Embryonic facial prominence (tissue), 1 donor: ENCODE results near the gene FGD5.

ENCODE experiments used
- DNase-seq: peaks from one replicate; pipeline ENCODE4 v3.0.0-alpha.2; 2016; ENCODE audit errors: extremely low spot score

The FGD5 gene

DNA sequence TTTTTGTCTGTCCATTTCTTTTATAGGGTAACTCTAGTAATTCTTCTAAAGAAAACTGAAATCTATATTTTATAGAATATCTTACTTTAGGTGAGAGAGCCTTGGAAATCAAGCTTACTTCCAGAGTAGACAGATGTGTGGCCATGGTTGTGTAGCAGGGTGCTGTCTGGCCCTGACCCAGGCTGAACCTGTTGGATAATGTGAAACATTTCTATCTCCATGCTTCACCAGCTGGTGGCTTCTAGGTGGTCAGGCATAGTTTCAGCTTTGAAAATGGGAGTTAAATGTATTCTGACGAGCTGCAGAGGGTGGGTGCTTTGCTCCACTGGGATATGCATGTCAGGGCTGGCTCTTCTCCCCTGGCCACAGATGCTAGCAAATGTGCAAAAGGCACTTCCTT lies 107.8 kb downstream of the FGD5 start:
- no peak for DNase-seq

DNA sequence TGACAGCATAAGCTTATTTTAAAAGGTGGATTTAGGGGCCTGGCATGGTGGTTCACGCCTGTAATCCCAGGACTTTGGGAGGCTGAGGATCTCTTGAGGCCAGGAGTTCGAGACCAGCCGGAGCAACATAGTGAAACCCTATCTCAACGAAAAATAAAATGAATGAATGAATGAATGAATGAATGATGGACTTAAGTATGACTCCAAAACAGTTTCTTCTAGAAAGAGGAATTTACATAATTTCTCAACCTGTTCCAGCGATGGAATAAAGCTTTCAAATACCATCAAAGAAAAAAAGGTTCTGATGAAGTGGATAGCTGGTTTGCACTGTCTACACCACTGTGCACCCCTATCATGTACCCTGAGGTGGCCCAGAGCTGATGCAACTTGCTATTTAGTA lies 108.5 kb downstream of the FGD5 start:
- no peak for DNase-seq

DNA sequence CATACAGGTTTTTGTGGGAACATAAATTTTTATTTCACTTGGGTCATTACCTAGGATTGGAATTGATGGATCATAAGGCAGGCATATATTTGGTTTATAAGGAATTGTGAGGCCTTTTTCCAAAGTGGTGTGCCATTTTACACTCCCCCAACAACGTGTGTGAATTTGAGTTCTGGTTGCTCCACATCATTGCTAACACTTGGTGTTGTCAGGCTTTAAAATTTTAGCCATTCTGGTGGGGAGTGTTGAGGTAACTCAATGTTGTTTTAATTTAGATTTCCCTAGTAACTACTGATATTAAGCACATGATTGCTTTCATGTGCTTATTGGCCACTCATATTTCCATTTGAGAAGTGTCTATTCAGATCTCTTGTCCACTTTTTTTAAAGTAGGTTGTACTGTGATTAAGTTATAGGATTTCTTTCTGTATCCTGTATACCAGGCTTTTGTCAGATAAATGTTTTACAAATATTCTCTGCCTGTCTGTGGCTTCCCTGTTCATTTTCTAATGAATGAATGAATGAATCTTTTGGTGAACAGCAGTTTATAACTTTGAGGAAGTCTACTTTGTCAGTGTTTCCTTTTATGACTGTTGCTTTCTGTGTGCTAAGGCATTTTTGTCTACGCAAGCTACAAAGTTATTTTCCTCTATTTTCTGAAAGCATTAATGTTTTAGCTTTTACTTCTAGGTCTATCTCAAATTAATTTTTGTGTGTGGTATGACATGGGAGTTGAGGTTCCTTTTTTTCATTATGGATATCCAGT lies 110.7 kb downstream of the FGD5 start:
- DNase-seq, result no peak

DNA sequence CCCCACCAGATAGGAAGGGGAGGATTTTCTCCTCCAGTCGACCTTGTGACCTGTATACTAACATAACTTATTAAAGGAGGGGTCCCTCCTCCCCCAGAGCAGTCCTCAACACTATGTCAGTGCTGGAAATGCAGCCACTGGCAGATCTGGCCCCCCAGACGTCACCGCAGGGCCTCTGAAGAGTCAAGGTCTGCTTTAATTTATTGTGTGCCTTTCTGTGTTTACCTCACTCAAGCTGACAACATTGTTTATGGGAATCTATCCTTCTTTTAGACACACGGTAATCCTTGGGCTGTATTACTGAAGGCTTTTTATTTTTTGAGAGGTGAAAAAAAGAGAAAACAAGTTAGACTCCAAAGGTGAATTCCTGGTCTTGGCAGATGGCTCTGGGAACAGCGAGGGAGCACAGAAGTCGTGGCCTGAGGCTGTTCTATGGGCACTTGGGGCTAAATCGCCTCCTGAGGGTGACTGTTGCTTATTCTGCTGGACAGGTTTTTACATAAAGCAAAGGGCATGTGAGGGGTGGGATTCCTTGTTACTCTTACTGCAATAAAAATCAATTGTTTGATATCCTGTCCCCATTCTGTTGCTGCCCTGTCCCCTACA lies 115.2 kb downstream of the FGD5 start:
- DNase-seq, result no peak

DNA sequence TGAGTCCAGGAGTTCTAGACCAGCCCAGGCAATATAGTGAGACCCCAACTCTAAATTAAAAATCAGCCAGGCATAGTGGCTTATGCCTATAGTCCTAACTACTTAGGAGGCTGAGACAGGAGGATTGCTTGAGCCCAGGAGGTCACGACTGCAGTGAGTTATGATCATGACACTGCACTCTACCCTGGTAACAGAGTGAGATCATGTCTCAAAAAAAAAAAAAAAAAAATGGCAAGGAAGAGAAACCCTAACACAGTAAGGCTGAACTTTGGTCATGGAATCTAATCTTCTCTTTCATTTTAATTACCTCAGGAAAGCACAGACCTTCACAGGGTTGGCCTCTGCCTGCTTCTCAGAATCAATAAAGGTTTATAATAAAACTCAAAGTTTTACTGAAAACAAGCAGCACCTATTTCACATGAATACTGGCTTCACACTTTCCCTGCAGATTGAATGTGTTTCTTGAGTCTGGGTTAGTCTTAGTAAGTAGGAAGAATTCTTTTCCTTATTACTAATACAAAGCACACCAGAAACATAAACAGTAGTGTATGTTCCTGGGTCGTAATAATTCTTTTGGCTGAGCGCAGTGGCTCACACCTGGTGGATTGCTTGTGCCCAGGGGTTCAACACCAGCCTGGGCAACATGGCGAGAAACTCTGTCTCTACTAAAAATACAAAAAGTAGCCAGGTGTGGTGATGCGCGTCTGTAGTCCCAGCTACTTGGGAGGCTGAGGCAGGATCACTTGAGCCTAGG lies 117.0 kb downstream of the FGD5 start:
- no peak for DNase-seq

DNA sequence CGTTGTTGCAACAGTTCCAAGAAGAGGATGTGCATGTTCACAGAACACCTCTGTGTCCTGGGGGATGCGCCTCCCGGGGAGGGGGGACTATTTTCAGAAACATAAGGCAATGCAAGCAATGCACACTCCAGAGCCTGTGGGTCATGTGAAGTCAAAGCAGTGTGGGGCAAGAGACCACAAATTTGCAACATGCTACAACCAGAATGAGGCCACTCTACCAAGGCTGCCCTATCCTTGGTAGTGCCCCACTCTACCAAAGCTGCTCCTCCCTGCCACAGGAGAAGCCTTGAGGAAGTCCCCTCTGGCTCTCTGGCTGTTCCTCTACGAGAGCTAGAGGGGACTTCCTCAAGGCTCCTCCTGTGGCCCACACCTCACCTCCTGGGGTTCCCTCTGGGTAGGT lies 120.2 kb downstream of the FGD5 start:
- DNase-seq, result no peak

DNA sequence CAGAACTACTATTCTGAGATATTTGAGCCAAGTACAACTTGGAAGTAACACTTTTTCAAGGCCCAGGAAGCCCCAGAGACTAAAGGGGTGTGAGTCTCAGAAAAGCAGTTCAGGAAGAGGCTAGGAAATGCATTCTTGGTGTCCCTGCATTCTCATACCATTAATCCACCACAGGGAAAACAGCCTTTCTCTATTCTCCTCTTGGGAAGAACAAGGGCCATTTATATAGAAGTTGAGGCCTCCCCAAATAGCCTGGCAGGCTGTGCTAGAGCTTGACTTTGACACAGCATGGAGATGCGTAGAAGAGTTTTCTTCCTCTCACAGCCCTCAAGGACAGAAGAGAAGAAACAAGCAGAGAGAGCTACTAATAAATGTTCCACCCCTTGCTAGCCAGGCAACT lies 123.1 kb downstream of the FGD5 start:
- no peak for DNase-seq

DNA sequence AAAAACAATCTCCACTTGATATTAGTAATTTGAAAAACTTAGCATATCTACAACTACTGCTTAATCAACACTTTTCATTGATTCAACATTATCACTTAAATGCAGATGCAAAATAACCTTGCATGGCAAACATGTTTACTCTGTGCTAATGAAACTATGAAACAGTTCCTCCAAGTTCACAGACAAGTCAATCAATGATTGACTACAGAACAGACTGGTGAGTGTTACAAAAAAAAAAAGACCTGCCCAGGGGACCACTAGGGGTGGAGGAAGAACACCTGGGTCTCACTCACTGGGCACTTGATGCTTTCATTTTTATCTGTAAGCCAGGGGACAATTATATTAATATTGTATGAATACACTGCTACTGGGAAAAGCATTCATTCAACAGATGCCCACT lies 124.3 kb downstream of the FGD5 start:
- no peak for DNase-seq

DNA sequence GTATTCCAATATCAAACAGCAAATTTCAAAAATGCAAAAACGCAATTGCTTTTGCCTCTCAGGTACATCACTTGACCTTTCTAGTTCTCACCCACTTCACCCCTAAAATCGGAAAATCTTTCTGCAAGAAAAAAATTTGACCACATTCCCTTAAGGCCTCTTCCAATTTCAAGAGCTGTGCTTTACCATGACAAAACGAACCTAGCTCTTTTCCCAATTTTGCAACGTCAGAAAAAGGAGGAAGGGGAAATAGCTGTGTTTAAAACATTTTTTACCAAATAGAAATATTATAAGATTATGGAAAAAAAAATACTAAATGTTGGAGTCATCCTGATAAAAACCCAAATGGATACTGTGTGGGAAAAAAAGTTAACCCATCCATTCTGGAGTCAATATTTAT lies 127.5 kb downstream of the FGD5 start:
- no peak for DNase-seq

DNA sequence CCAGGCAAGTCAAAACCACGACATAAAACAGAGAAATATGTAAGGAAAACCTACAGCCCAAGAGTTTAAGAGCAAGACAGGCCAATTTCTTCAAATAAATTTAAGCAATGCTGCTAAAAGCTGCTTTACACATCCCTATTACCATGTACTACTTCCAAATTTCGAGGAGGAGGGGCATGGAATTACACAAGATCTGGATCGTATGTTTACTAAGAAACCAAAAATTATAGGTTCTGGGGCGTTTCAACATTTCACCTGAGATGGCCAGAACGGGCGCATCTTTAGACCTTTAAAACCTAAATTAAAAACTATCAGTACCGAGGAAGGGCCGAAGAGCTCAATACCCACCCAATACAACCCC lies 128.0 kb downstream of the FGD5 start:
- DNase-seq, result no peak

DNA sequence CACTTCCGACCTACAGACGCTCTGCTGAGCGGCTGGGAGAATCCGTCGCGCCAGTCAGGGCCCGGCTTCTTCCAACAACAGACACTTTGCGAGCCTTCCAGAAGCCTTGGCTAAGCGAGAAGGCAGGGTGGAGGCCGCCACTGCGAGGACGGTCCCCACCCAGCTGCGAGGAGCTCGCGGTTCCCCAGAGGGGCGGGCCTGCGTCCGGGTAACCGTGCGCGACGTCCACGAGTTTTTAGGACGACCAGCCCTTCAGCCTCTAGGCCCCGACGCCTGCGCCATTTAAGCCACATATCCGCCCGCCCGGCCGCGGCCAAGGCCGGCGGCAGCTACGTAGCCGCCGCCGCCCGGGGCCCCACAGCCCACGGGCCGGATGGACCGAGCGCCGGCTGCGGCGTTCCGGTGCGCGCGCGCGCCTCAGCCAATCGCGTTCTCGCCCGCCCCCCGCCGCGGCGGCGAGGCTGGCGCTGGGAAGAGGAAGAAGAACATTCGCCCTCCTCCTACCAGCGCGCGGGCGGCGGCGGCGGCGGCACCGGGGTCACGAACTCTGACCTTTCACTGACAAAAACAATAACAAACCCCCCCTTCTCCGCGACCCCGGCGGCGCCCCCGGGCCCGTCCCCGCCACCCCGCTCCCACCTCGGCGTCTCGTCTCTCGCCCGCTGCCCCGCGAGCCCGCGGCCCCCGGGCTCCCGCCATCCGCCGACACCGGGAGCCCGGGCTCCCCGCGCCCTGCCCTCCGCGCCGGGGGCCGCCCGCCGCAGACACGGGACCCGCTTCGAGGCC lies 128.5 kb downstream of the FGD5 start, which contains the start of gene NR2C2:
Gene NR2C2, plus strand, starts transcription at position 484 of the 786 bp plus-strand sequence. CDS start 56,332 bp downstream, outside the sequence.
- DNase-seq, result peak; percentile 68

DNA sequence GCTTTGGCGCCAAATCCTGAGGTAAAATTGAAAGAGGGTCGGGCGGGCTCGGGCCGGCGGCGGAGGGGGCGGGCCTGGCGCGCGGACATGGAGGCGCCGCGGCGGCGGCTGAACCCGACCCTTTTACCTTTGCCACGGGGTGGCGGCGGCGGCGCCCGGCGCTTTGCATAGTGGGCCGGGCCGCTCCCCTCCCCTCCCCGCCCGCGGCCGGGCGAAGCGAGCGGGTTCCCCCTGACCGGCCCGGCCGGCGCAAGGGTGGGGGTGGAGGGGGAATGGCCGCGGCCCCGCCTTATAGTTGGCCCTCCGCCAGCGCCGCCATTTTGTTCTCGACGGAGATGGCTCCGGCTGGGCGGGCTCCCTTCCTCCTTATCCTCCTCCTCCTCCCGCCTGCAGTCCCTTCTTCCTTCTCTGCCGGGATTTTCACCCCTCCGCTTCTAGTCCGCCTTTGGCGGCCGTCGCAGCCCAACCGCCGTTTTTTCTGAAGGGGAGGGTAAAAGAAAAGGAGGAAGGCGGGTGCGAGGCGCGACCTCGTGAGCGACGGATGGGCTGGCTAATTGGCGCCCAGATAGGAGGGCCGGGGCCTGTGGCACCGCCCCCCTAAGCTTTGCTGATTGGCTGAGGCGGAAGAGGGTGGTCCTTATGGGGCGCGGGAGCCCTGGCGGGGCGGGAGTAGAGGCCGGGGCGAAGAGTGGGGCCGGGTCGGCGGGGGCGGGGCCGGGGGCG lies 129.3 kb downstream of the FGD5 start:
- peak; percentile 97 for DNase-seq

DNA sequence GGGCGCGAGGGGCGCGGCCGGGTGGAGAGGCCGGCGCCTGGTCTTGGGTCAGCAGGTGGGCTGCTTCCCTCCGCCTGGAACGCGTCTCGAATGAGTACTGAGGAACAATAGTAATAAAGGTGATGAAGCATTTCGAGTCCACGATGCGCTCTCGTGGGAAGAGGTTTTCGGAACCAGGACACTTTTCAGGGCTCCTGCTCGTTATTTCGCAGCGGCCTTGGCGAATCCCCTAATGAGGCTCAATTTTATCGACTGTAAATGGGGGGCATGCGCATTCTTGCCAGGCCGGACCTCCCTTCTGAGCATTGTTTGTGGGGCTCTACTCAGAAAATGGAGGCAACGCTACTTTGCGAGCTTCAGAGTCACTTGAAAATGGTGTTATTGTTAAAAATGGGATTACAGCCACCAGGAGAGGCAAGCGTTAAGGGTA lies 129.9 kb downstream of the FGD5 start:
- no peak for DNase-seq

DNA sequence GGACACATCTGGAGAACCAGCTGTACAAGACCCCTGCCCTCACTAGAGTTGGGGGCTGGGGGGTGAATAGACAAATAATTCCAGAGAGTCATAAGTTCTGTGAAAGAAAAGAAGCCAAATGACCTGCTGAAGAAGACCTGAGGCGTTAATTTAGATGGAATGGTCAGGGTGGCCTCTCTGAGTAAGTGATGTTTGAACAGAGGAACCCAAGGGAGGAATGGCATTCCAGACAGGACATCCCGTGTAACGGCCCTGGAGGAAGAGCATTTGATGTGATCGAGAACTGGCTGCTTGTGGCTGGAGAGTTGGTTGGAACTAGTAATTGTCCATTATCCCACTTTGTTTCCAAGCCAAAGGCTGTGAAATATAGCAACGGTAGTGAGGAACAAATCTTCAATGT lies 130.4 kb downstream of the FGD5 start:
- DNase-seq, result no peak

DNA sequence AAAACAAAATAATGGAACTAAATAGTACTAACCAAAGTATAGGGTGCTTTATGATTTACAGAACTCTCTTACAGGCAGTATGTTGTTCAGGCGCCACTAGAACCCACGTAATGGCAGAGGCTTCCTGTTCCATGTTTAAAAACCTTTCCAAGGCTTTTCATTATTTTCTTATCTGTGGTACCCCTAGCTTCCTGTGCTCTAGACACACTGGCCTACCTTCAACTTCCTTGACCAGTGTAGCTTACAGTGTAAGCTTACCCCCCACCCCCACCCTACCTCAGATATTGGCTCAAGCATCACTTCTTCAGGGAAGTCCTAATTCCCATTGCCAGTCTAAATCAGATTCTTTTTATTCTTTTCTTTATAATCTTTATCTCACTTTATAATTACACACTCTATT lies 131.5 kb downstream of the FGD5 start:
- no peak for DNase-seq

DNA sequence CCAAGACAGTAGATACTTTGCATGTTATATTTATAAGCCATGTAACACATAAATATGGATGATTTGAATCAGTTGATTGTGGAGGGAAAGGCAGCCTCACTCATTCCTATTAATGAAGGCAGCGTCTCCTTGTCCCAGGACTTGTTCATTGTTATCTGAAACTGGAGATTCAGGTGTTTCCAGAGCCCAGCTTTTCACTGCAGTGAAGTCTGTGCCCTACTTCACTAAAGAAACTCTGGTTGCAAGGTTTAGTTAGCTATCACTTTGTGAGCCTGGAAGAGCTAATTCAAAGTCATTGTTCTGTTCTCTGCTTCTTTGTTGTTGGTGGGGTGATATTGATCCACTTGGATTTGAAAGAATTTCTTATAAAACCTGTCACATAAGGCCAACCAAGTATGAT lies 138.4 kb downstream of the FGD5 start:
- no peak for DNase-seq

DNA sequence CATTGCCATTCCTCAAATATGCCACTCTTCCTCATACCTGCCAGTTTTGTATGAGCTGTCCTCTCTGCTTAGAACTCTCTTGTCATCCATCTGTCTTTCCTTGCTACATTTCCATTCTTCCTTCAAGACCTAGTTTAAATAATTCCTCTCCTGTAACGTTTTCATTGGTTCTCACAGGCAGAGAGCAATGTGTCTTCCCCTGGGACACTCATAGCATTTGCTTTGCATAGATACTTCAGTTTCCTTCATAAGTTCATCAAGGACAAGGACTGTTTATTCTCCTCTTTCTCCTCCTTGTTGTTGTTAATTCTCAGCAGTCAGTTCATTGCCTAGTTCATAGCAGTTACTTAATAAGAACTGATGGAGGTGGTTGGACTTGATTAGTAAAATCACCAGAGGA lies 139.2 kb downstream of the FGD5 start:
- DNase-seq, result no peak

DNA sequence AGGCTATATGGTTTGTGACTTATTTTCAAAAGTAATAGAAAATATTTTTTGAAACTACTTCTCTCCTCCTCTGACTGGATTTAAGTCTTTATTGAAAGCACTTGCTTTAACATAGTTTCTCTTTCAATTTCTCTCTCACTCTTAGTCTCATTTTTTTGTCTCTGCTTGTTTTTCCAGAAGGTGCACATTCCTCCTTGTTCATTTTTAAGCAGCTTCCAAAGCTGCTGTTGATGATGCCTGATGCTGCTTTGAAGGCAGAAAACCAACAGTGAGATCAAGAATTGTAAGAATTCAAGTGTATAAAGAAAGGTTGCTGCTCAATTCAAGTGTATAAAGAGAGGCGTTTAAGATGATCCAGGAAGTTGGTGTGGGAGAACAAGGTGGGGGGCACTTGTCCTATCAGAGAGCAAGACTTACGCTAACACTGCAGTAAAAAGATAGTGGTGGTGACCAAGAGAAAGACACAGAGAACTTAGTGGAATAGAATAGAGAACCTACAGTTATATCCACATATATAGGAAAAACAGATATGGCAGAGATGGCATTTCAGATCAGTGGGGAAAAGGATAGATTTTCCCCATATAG lies 140.7 kb downstream of the FGD5 start:
- no peak for DNase-seq

DNA sequence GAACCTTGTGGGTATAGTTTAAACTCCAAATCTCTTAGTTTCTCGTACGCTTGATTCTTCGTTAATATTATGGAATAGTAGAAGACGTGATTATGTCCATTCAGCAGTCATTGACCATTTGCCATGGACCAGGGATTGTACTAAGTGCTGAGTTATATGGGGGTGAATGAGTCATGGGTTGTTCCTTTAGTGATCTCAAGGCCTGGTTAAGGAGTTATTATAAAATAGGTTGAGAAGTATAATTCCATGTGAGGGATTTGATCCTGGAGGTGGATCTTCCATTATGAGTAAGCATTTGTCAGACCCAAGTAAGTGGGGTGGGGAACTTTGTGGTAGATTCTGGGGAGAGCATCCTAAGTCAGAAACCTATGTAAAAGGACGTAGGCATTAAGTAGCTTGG lies 144.0 kb downstream of the FGD5 start:
- no peak for DNase-seq

DNA sequence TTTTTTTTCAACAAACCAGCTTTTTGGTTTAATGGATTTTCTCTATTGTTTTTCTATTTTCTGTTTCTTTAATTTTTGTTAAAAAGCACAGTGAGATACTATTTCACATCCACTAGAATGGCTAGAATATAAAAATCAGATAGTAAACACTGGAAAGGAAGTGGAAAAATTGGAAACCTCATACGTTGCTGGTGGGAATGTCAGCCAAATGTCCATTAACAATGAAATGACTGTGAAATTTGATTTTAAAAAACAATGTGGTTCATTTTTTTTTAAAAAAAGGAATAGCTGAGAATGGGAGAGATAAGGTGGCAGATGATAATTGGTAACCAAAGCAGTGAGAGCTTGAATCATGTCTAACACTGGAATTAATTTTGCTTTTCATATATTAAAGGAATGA lies 148.5 kb downstream of the FGD5 start:
- DNase-seq, result no peak

DNA sequence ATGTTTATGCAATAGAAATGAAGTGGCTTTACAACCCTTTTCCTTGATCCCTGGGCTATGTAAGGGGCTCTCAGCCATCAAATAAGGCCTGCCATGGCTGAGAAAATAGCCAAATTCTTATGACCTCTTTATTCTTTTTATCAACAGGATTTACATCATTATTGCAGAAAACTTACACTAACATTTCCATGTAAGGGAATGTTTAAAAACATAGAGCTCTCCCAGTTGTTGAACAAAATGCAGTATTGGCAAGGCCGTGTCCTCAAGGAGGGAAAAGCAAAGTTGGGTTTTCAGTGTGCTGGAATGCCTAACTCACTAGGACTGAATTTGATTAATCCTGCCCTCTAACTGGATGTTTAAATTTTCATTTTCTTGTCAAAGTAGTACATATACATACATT lies 150.9 kb downstream of the FGD5 start:
- no peak for DNase-seq
